ENCODE measurements around the gene ANKRD6. TPM values are rescaled to one million over a fixed set of nuclear protein-coding genes. Genes with fewer than 3 reads are reported as not detected.

The ANKRD6 gene
- polyA plus RNA-seq, 1 of the 3 experiments (the other 2 are of a cell fraction): 2.6 TPM

DNA sequence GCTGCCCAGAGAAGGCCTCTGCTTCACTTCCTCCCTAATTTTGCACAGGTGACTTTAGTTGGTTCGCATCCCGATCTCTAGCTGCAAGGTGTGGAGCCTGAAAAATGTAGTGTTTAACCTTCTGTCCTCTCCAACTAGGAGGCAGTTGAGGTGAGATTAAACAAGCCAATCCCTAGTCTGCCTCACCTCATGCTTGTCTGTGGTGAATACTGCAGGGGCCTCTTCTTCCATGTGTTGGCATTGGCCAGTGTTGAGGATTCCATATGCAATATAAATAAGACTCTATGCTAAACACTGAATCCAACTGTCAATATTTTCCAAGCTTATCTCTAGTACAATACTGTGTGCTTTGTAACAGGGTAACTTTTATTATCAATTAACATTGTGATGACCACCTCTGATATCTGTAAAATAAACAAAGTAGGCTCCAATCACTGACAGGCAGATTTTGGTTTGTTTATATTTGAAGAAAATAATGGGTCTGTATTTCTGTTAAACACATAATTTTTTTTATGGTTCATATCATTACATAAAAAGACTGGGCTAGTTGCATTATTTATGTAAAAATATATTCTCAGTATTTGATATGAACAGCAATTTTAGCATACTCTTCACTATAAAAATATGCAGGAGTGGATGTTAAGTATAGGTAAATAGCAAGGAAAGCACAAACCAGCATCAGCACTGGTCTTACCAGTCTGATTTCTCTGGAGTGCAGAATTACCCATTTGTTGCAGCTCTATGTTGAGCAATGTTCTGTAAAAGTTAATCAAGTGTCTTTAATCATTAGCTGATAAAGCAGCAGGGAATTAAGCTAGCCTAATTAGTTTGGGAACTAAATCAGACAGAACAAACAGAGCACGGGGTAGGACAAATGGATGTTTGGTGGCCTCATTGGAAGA lies 74.0 kb downstream of the ANKRD6 start:
- ChIA-PET POLR2A (no interaction called here), CTCF (no interaction called here)
- Histone ChIP-seq H3K4me2 (no peak overlapping the region), H3K9ac (no peak overlapping the region), H3K27me3 (ENCODE audit: insufficient read depth) (no peaks in the 10 kb centered on the region), H3K79me2 (ENCODE audit: insufficient read depth) (no peaks in the 10 kb centered on the region), H3K4me3 (ENCODE audit: low read depth in 2 of 2, low read length in 1 of 2) (no peak overlapping the region), H4K20me1 (ENCODE audit: insufficient read depth) (no peaks in the 10 kb centered on the region), H2AFZ (ENCODE audit: low read depth) (no peak overlapping the region), H3K4me1 (ENCODE audit: control insufficient read depth in 1 of 2, insufficient read depth in 2 of 2, low read depth in 1 of 2, low read length in 1 of 2) (peaks cover 0 to 6% of the 10 kb centered on the region in 2 experiments; a peak in 1 of 4 replicates), H3F3A (replicated peaks; ENCODE audit: insufficient read depth) (no peaks in the 10 kb centered on the region), H3K36me3 (replicated peaks in 1 of 2; ENCODE audit: control insufficient read depth in 1 of 2, insufficient read depth in 2 of 2, low read length in 1 of 2) (no peaks in the 10 kb centered on the region), H3K27ac (ENCODE audit: low read depth in 2 of 2, low read length in 1 of 2) (no peak overlapping the region), H3K9me2 (no peaks in the 10 kb centered on the region), H3K9me3 (no peaks in the 10 kb centered on the region)
- 70% methylated on average over 3 of the region's 3 CpGs for WGBS (ENCODE audit: low lambda C conversion rate)
- DNase-seq: no peak
- no peak for TF ChIP-seq GATA2 (CRISPR knock-in tag; IDR thresholded peaks at IDR 0.05)
- TF ChIP-seq RCOR1 (IDR thresholded peaks at IDR 0.05; ENCODE audit: low read length): no peak
- no peak for TF ChIP-seq NRF1 (IDR thresholded peaks at IDR 0.05; ENCODE audit: low read depth, low read length)
- no peak for TF ChIP-seq MEF2A (IDR thresholded peaks at IDR 0.05; ENCODE audit: borderline replicate concordance, low read depth)
- TF ChIP-seq EP300 (IDR thresholded peaks at IDR 0.05; ENCODE audit: borderline replicate concordance in 1 of 2, low read depth in 1 of 2, low read length in 1 of 2): no peak
- TF ChIP-seq, protein P1, sequence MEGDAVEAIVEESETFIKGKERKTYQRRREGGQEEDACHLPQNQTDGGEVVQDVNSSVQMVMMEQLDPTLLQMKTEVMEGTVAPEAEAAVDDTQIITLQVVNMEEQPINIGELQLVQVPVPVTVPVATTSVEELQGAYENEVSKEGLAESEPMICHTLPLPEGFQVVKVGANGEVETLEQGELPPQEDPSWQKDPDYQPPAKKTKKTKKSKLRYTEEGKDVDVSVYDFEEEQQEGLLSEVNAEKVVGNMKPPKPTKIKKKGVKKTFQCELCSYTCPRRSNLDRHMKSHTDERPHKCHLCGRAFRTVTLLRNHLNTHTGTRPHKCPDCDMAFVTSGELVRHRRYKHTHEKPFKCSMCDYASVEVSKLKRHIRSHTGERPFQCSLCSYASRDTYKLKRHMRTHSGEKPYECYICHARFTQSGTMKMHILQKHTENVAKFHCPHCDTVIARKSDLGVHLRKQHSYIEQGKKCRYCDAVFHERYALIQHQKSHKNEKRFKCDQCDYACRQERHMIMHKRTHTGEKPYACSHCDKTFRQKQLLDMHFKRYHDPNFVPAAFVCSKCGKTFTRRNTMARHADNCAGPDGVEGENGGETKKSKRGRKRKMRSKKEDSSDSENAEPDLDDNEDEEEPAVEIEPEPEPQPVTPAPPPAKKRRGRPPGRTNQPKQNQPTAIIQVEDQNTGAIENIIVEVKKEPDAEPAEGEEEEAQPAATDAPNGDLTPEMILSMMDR (IDR thresholded peaks at IDR 0.05): no peak
- no peak for TF ChIP-seq TAF1 (IDR thresholded peaks at IDR 0.05; ENCODE audit: borderline replicate concordance, low read depth, low read length)
- no peak for TF ChIP-seq JUND (IDR thresholded peaks at IDR 0.05)

- CTCF ChIA-PET: interaction anchor here (0.6 kb wide), 1 partner anchor 10 kb away, joined by 3 read pairs; no protein-coding TSS in a partner anchor
These were observed 76.0 kb downstream of the ANKRD6 start for GRCh38 chr6:89508755-89509563.

More at GRCh38 chr6:89508755-89509563, 76.0 kb downstream of the ANKRD6 start:
- H3K36me3 ChIP-seq (replicated peaks in 1 of 2; ENCODE audit: control insufficient read depth in 1 of 2, insufficient read depth in 2 of 2, low read length in 1 of 2): no peaks in the 10 kb centered on the region
- H3K4me3 ChIP-seq (ENCODE audit: low read depth in 2 of 2, low read length in 1 of 2): no peak overlapping the region
- POLR2A ChIA-PET: no interaction called here
- WGBS (ENCODE audit: low lambda C conversion rate): 75% methylated on average over 6 of the region's 8 CpGs
- H3K4me2 ChIP-seq: no peak overlapping the region
- H3K27me3 ChIP-seq (ENCODE audit: insufficient read depth): no peaks in the 10 kb centered on the region
- no peak overlapping the region for H3K9ac ChIP-seq
- peaks cover 0 to 6% of the 10 kb centered on the region in 2 experiments; a peak in 1 of 4 replicates for H3K4me1 ChIP-seq (ENCODE audit: control insufficient read depth in 1 of 2, insufficient read depth in 2 of 2, low read depth in 1 of 2, low read length in 1 of 2)
- no peaks in the 10 kb centered on the region for H3K9me3 ChIP-seq
- no peak for DNase-seq
- H3K9me2 ChIP-seq: no peaks in the 10 kb centered on the region
- H2AFZ ChIP-seq (ENCODE audit: low read depth): no peak overlapping the region
- no peaks in the 10 kb centered on the region for H4K20me1 ChIP-seq (ENCODE audit: insufficient read depth)
- no peak overlapping the region for H3K27ac ChIP-seq (ENCODE audit: low read depth in 2 of 2, low read length in 1 of 2)
- TF ChIP-seq, protein P2, sequence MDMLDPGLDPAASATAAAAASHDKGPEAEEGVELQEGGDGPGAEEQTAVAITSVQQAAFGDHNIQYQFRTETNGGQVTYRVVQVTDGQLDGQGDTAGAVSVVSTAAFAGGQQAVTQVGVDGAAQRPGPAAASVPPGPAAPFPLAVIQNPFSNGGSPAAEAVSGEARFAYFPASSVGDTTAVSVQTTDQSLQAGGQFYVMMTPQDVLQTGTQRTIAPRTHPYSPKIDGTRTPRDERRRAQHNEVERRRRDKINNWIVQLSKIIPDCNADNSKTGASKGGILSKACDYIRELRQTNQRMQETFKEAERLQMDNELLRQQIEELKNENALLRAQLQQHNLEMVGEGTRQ (IDR thresholded peaks at IDR 0.05; ENCODE audit: borderline replicate concordance, low read depth, low read length): no peak
- no peak for TF ChIP-seq ELF1 (IDR thresholded peaks at IDR 0.05)
- TF ChIP-seq, protein P3, sequence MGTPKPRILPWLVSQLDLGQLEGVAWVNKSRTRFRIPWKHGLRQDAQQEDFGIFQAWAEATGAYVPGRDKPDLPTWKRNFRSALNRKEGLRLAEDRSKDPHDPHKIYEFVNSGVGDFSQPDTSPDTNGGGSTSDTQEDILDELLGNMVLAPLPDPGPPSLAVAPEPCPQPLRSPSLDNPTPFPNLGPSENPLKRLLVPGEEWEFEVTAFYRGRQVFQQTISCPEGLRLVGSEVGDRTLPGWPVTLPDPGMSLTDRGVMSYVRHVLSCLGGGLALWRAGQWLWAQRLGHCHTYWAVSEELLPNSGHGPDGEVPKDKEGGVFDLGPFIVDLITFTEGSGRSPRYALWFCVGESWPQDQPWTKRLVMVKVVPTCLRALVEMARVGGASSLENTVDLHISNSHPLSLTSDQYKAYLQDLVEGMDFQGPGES (IDR thresholded peaks at IDR 0.05; ENCODE audit: low read depth, low read length): no peak
- no peak for TF ChIP-seq EP300 (IDR thresholded peaks at IDR 0.05; ENCODE audit: borderline replicate concordance in 1 of 2, low read depth in 1 of 2, low read length in 1 of 2)
- TF ChIP-seq, protein P4, sequence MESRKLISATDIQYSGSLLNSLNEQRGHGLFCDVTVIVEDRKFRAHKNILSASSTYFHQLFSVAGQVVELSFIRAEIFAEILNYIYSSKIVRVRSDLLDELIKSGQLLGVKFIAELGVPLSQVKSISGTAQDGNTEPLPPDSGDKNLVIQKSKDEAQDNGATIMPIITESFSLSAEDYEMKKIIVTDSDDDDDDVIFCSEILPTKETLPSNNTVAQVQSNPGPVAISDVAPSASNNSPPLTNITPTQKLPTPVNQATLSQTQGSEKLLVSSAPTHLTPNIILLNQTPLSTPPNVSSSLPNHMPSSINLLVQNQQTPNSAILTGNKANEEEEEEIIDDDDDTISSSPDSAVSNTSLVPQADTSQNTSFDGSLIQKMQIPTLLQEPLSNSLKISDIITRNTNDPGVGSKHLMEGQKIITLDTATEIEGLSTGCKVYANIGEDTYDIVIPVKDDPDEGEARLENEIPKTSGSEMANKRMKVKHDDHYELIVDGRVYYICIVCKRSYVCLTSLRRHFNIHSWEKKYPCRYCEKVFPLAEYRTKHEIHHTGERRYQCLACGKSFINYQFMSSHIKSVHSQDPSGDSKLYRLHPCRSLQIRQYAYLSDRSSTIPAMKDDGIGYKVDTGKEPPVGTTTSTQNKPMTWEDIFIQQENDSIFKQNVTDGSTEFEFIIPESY (IDR thresholded peaks at IDR 0.05; ENCODE audit: borderline replicate concordance, low read depth): no peak
- TF ChIP-seq, protein P5, sequence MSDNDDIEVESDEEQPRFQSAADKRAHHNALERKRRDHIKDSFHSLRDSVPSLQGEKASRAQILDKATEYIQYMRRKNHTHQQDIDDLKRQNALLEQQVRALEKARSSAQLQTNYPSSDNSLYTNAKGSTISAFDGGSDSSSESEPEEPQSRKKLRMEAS (IDR thresholded peaks at IDR 0.05; ENCODE audit: low read depth): no peak
- TF ChIP-seq, protein P6, sequence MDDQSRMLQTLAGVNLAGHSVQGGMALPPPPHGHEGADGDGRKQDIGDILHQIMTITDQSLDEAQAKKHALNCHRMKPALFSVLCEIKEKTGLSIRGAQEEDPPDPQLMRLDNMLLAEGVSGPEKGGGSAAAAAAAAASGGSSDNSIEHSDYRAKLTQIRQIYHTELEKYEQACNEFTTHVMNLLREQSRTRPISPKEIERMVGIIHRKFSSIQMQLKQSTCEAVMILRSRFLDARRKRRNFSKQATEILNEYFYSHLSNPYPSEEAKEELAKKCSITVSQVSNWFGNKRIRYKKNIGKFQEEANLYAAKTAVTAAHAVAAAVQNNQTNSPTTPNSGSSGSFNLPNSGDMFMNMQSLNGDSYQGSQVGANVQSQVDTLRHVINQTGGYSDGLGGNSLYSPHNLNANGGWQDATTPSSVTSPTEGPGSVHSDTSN (IDR thresholded peaks at IDR 0.05): no peak
- no peak for TF ChIP-seq NRF1 (IDR thresholded peaks at IDR 0.05; ENCODE audit: low read depth, low read length)
- H3F3A ChIP-seq (replicated peaks; ENCODE audit: insufficient read depth): no peaks in the 10 kb centered on the region
- no peaks in the 10 kb centered on the region for H3K79me2 ChIP-seq (ENCODE audit: insufficient read depth)
